H9 (cell line): Measurements from ENCODE around the gene ZNF618. TPM values are rescaled to one million over a fixed set of nuclear protein-coding genes. Genes with fewer than 3 reads are reported as not detected.

Experiments
- DNase-seq: peaks from one replicate; pipeline ENCODE4 v3.0.0-alpha.2; 2017
- H2AFZ ChIP-seq: one replicate; pipeline ENCODE4 v1.6.1; 2013; ENCODE audit warnings: mild to moderate bottlenecking, low read length, control low read depth, moderate library complexity
- H2AK5ac ChIP-seq: 2 replicates; pipeline ENCODE4 v1.6.1; 2013; ENCODE audit warnings: low read length, control low read depth, mixed read lengths; ENCODE audit not compliant: insufficient read length
- H2BK120ac ChIP-seq: one replicate; pipeline ENCODE4 v1.6.1; 2013; ENCODE audit warnings: low read depth, mild to moderate bottlenecking, low read length, control low read depth, inconsistent platforms; ENCODE audit not compliant: poor library complexity, severe bottlenecking
- H2BK12ac ChIP-seq: 2 replicates; pipeline ENCODE4 v1.6.1; 2013; ENCODE audit warnings: low read length, control low read depth, mixed read lengths, low read depth; ENCODE audit not compliant: insufficient read length
- H2BK15ac ChIP-seq: 2 replicates; pipeline ENCODE4 v1.6.1; 2013; ENCODE audit warnings: low read depth, low read length, control low read depth
- H2BK20ac ChIP-seq: one replicate; pipeline ENCODE4 v1.6.1; 2013; ENCODE audit warnings: low read depth, mild to moderate bottlenecking, low read length, control low read depth, inconsistent platforms; ENCODE audit not compliant: poor library complexity, severe bottlenecking
- H2BK5ac ChIP-seq: 2 replicates; pipeline ENCODE4 v1.6.1; 2013; ENCODE audit warnings: low read length, control low read depth, mixed read lengths; ENCODE audit not compliant: insufficient read length
- H3K14ac ChIP-seq: 2 replicates; pipeline ENCODE4 v1.6.1; 2013; ENCODE audit warnings: low read length, control low read depth; ENCODE audit not compliant: insufficient read depth
- H3K18ac ChIP-seq: 2 replicates; pipeline ENCODE4 v1.6.1; 2013; ENCODE audit warnings: low read depth, mild to moderate bottlenecking, mixed read lengths, low read length, control low read depth; ENCODE audit not compliant: insufficient read length
- H3K23ac ChIP-seq: 2 replicates; pipeline ENCODE4 v1.6.1; 2013; ENCODE audit warnings: low read length, control low read depth, mixed read lengths, low read depth; ENCODE audit not compliant: insufficient read length
- H3K23me2 ChIP-seq: 2 replicates; pipeline ENCODE4 v1.6.1; 2013; ENCODE audit warnings: low read depth, mild to moderate bottlenecking, mixed read lengths, low read length, control low read depth; ENCODE audit not compliant: insufficient read length, poor library complexity, severe bottlenecking
- H3K27ac ChIP-seq: 2 replicates; pipeline ENCODE4 v1.5.1; 2013; ENCODE audit warnings: low read length, control low read depth, mixed read lengths, low read depth; ENCODE audit not compliant: insufficient read length
- H3K27me3 ChIP-seq: 2 replicates; pipeline ENCODE4 v1.6.1; 2013; ENCODE audit warnings: low read length, control low read depth, inconsistent platforms; ENCODE audit not compliant: insufficient read depth
- H3K4ac ChIP-seq: 2 replicates; pipeline ENCODE4 v1.6.1; 2013; ENCODE audit warnings: low read depth, mild to moderate bottlenecking, control low read depth, inconsistent platforms, low read length, moderate library complexity
- H3K4me1 ChIP-seq: 2 replicates; pipeline ENCODE4 v1.6.1; 2013; ENCODE audit warnings: low read length, control low read depth, inconsistent platforms; ENCODE audit not compliant: insufficient read depth
- H3K4me2 ChIP-seq: 2 replicates; pipeline ENCODE4 v1.6.1; 2013; ENCODE audit warnings: low read length, control low read depth, mixed read lengths; ENCODE audit not compliant: insufficient read length, insufficient read depth
- H3K56ac ChIP-seq: 2 replicates; pipeline ENCODE4 v1.6.1; 2013; ENCODE audit warnings: low read depth, mild to moderate bottlenecking, mixed read lengths, low read length, control low read depth; ENCODE audit not compliant: insufficient read length
- H3K79me1 ChIP-seq: 2 replicates; pipeline ENCODE4 v1.6.1; 2013; ENCODE audit warnings: low read depth, mild to moderate bottlenecking, moderate library complexity, low read length, control low read depth, inconsistent platforms; ENCODE audit not compliant: insufficient read depth, poor library complexity, severe bottlenecking
- H3K79me2 ChIP-seq: 2 replicates; pipeline ENCODE4 v1.6.1; 2013; ENCODE audit warnings: low read length, control low read depth, inconsistent platforms; ENCODE audit not compliant: insufficient read depth
- H3K9ac ChIP-seq: 2 replicates; pipeline ENCODE4 v1.6.1; 2013; ENCODE audit warnings: low read length, control low read depth, mixed read lengths; ENCODE audit not compliant: insufficient read length; ENCODE audit errors: extremely low read depth
- H3K9me3 ChIP-seq: one replicate; pipeline ENCODE4 v1.6.1; 2013; ENCODE audit warnings: low read depth, low read length, inconsistent platforms; ENCODE audit not compliant: control insufficient read depth
- H3T11ph ChIP-seq: one replicate; pipeline ENCODE4 v1.6.1; 2013; ENCODE audit warnings: mild to moderate bottlenecking, low read length, control low read depth, inconsistent platforms
- H4K20me1 ChIP-seq: one replicate; pipeline ENCODE4 v1.6.1; 2013; ENCODE audit not compliant: control insufficient read depth, insufficient read length, insufficient read depth
- H4K5ac ChIP-seq: 2 replicates; pipeline ENCODE4 v1.6.1; 2013; ENCODE audit warnings: low read depth, mild to moderate bottlenecking, mixed read lengths, low read length, control low read depth; ENCODE audit not compliant: insufficient read length
- H4K8ac ChIP-seq: replicated peaks from 2 replicates; pipeline ENCODE4 v1.6.1; 2013; ENCODE audit warnings: low read length, control low read depth, mixed read lengths, low read depth; ENCODE audit not compliant: insufficient read length
- H4K91ac ChIP-seq: 2 replicates; pipeline ENCODE4 v1.6.1; 2013; ENCODE audit warnings: low read depth, mild to moderate bottlenecking, moderate library complexity, mixed read lengths, low read length, control low read depth; ENCODE audit not compliant: insufficient read length
- H3K27ac Mint-ChIP-seq, 3 experiments: 2 replicates in 2 of 3; 3 replicates in 1 of 3; pipeline ENCODE4 v1.8.0; 2020 to 2021; ENCODE audit warnings: mixed read lengths in 3 of 3, mild to moderate bottlenecking in 1 of 3, moderate library complexity in 1 of 3
- H3K27me3 Mint-ChIP-seq: 2 replicates; pipeline ENCODE4 v1.8.0; 2021; ENCODE audit warnings: low read depth, mild to moderate bottlenecking, moderate library complexity, mixed read lengths
- H3K36me3 Mint-ChIP-seq, 3 experiments: 2 replicates in 2 of 3; 3 replicates in 1 of 3; pipeline ENCODE4 v1.8.0; 2020 to 2021; ENCODE audit warnings: low read depth in 3 of 3, mixed read lengths in 3 of 3; ENCODE audit not compliant: insufficient read depth in 1 of 3
- H3K4me1 Mint-ChIP-seq, 2 experiments: 2 replicates each; pipeline ENCODE4 v1.8.0; 2020; ENCODE audit warnings: mixed read lengths in 2 of 2
- H3K4me3 Mint-ChIP-seq, 2 experiments: 2 replicates in 1 of 2; 3 replicates in 1 of 2; pipeline ENCODE4 v1.8.0; 2020 to 2021; ENCODE audit warnings: mild to moderate bottlenecking in 2 of 2, mixed read lengths in 2 of 2, moderate library complexity in 1 of 2
- H3K9me3 Mint-ChIP-seq, 2 experiments: 2 replicates in 1 of 2; 3 replicates in 1 of 2; pipeline ENCODE4 v1.8.0; 2020; ENCODE audit warnings: mild to moderate bottlenecking in 2 of 2, mixed read lengths in 2 of 2, moderate library complexity in 1 of 2
- CTCF ChIP-seq: fragments of 200-600 bp; sonication (generic); conservative IDR thresholded peaks from 3 replicates; pipeline ENCODE4 v1.8.0; 2021; ENCODE audit warnings: antibody characterized with exemption, mild to moderate bottlenecking
- WGBS: extraction: QIAGEN DNeasy Blood & Tissue Kit; methylation state at CpG from one replicate; pipeline ENCODE4 v1.1.7; 2013; ENCODE audit warnings: missing lambda C conversion rate, low lambda C conversion rate, mixed read lengths; ENCODE audit not compliant: insufficient read length; ENCODE audit errors: extremely low coverage; 5-methylcytosine and 5-hydroxymethylcytosine counted together
- total RNA-seq: library from RNA; stranded (reverse); gene quantifications from 2 replicates; pipeline ENCODE4 v1.2.1, GENCODE V29; 2021

The ZNF618 gene
- total RNA-seq, 1 experiment from 2014 or later, result 13.6 TPM

- H4K5ac ChIP-seq, result no peak overlapping the region
- no peak overlapping the region for H3K23ac ChIP-seq
- no peak overlapping the region for H2BK5ac ChIP-seq
- H2BK120ac ChIP-seq, result no peak overlapping the region
- no peak for DNase-seq
- no peaks in the 10 kb centered on the region for H3K23me2 ChIP-seq
- H3K4me1 Mint-ChIP-seq, result peaks cover 6 to 10% of the 10 kb centered on the region in 2 experiments
- H3K4me1 ChIP-seq, result peaks cover 2% of the 10 kb centered on the region; the same call in 1 of the 2 replicates
- H3K27ac ChIP-seq, result no peak overlapping the region
- peaks cover 11 to 24% of the 10 kb centered on the region in 2 experiments for H3K9me3 Mint-ChIP-seq
- peaks cover 9 to 29% (median 16%) of the 10 kb centered on the region in 3 experiments for H3K36me3 Mint-ChIP-seq
- H3K27ac Mint-ChIP-seq, result no peak overlapping the region
- H2AK5ac ChIP-seq, result no peak overlapping the region
- no peak overlapping the region for H2BK20ac ChIP-seq
- H3K14ac ChIP-seq, result no peak overlapping the region
- H3K56ac ChIP-seq, result no peak overlapping the region
- H3K27me3 ChIP-seq, result no peaks in the 10 kb centered on the region
- H3K4me3 Mint-ChIP-seq, result no peak overlapping the region
- TF ChIP-seq CTCF, result no peak
- H2AFZ ChIP-seq, result no peak overlapping the region
- H2BK12ac ChIP-seq, result no peak overlapping the region
- H4K8ac ChIP-seq, result no peak overlapping the region
- H3K79me1 ChIP-seq, result peaks cover 4% of the 10 kb centered on the region
- H3T11ph ChIP-seq, result no peak overlapping the region
- H3K9ac ChIP-seq, result no peak overlapping the region
- H3K4ac ChIP-seq, result no peak overlapping the region
- H2BK15ac ChIP-seq, result no peak overlapping the region
- WGBS, result no CpG with 5 or more reads among the region's 5 CpGs
- H3K4me2 ChIP-seq, result no peak overlapping the region
- no peaks in the 10 kb centered on the region; the same call in 1 of the 2 replicates for H3K79me2 ChIP-seq
- H3K27me3 Mint-ChIP-seq, result no peaks in the 10 kb centered on the region
- H3K18ac ChIP-seq, result no peak overlapping the region
- H4K91ac ChIP-seq, result no peak overlapping the region
- no peaks in the 10 kb centered on the region for H4K20me1 ChIP-seq
- peaks cover 9% of the 10 kb centered on the region for H3K9me3 ChIP-seq
Observed at GRCh38 chr9:113931140-113931539, 55.0 kb downstream of the ZNF618 start.
